CD4-positive, alpha-beta T cell treated with Interleukin-6 for 4 hours (primary cell): ENCODE data around the gene EIF4E2.
A peak's percentile ranks its signal among the peaks of the same experiment; 100 is the strongest.

Experiments used
- DNase-seq: peaks from one replicate; pipeline ENCODE4 v3.0.0-alpha.2; 2020; ENCODE audit warnings: mixed read lengths

Gene EIF4E2

GRCh38 chr2:232604535-232604934 lies 54.0 kb downstream of the EIF4E2 start:
- no peak for DNase-seq

- DNase-seq = no peak
These were observed 56.5 kb downstream of the EIF4E2 start for GRCh38 chr2:232607011-232607410.

GRCh38 chr2:232609607-232610006 lies 59.1 kb downstream of the EIF4E2 start:
- no peak for DNase-seq

GRCh38 chr2:232610081-232610480 lies 59.6 kb downstream of the EIF4E2 start:
- DNase-seq = no peak

GRCh38 chr2:232611061-232611460 lies 60.6 kb downstream of the EIF4E2 start:
- no peak for DNase-seq

GRCh38 chr2:232611559-232612218 lies 61.2 kb downstream of the EIF4E2 start:
- DNase-seq = peak; percentile 72

- no peak for DNase-seq
These were observed 63.1 kb downstream of the EIF4E2 start for GRCh38 chr2:232613538-232614134.

GRCh38 chr2:232615339-232615738 lies 64.8 kb downstream of the EIF4E2 start:
- no peak for DNase-seq
